GM18858 (cell line): ENCODE data around the gene KRTAP1-3.
"Not testable (repeated sequence)": the region's sequence is repeated elsewhere in the genome, so short reads cannot be mapped to it uniquely, and the experiment has no call there.

Experiments
- ATAC-seq: cut with Tn5 transposase; IDR thresholded peaks from one replicate; pipeline ENCODE4 v1.9.1; 2021; ENCODE audit not compliant: unreplicated experiment

The KRTAP1-3 gene

DNA sequence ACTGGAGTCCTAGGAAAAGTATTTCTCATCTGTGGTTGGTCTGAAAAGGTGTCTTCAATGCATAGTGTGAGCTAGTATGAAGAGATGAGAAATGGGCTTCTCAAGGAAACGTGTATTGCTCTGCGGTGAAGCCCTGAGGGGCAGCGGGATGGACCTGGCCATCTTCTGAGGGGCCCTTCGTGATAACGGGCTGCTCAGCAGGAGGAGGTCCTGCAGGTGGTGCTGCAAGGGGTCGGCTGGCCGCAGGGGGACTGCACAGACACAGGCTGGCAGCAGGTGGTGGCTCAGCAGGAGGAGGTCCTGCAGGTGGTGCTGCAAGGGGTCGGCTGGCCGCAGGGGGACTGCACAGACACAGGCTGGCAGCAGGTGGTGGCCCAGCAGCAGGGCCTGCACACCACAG is 19.9 kb upstream of the KRTAP1-3 start:
- not testable (repeated sequence) for ATAC-seq

DNA sequence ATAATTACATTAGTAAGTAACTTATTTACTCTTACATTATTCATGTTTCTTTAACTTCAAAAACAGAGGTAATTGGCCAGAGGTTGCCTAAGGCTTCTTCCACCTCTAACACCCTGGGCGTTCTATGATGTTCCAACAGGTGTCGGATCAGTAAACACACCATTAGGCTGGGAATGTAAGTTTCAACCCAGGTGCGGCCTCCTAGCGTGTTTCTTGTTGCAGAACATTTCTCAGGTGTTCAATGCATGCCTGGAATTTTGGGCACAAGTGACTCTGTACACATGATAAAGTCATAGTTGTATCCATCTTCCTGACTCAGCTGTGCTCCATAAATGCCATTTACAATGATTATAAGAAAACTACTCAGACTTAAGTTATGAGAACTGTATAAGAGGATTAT is 19.4 kb upstream of the KRTAP1-3 start:
- no peak for ATAC-seq

DNA sequence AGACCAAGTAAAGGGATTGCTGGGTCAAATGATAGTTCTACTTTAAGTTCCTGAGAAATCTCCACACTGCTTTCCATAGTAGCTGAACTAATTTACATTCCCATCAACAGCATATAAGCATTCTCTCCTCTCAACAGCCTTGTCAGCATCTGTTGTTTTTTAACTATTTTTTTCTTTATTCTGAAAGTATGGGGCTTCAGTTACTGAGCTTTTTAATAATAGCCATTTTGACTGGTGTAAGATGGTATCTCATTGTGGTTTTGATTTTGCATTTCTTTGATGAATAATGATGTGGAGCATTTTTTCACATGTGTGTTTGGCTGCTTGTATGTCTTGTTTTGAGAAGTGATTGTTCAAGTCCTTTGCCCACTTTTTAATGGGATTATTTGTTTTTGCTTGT is 17.9 kb upstream of the KRTAP1-3 start:
- ATAC-seq = no peak

DNA sequence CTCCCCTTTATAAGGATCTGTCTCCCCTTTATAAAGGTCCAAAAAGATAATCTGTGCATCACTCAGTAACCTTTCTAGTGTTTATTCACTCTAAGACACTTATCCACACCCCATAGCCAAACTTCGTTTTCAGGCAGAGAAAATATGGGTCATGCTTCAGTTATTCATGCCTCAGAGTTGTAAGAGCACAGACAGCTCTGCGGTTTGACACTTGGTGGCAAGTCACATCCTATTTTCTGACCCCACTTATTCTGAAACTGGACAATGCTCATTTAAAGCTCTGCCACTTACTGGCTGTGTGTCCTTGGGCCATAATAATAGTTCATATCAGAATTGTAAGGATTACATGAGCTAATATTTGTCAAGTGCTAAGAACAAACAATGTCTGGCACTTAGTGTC is 14.4 kb upstream of the KRTAP1-3 start:
- no peak for ATAC-seq

DNA sequence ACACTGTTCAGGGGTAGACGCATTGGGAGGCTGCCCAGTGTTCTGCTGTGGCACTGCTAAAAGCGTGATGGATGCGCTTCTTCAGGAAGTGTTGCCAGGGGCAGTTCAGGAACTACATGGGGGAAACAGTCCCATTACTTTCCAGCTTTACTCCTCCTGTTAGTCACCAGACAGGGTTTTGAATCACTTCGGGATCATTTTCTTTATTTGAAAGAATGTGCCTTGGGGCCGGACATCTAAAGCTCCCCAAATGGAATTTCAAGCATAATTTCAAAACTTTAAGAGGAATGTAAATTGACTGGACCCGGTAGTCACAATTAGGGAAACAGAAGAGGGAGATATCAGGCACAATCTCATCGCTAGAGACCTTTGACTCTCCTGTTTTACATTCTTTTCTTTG is 13.8 kb upstream of the KRTAP1-3 start:
- no peak for ATAC-seq

DNA sequence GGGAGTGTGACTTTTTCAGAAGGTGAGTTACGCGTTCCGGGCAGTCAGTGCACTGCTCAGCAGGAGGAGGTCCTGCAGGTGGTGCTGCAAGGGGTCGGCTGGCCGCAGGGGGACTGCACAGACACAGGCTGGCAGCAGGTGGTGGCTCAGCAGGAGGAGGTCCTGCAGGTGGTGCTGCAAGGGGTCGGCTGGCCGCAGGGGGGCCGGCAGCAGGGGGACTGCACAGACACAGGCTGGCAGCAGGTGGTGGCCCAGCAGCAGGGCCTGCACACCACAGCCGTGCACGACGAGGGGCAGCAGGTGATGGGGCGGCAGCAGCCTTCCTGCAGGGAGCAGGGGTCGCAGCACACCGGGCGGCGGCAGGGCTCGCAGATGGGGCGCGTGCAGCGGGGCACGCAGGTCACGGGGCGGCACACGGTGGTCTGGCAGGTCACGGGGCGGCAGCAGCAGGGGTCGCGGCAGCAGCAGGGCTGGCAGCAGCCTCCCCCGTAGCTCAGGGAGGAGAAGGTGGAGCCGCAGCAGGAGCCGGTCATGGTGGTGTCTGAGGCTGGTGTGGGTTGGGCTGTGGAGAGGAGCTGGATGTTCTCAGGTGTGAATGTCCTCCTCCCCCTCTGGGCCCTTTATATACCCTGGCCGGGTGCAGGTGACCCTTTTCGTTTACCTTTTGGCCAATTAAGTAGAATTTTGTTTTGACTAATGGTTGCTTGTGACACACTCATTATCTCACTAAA is 12.2 kb upstream of the KRTAP1-3 start, which contains the start of gene KRTAP2-1:
Gene KRTAP2-1 (minus strand): TSS at position 582 of the 731 bp plus-strand sequence. CDS start 49 bp downstream, at position 533.
- ATAC-seq = not testable (repeated sequence)

DNA sequence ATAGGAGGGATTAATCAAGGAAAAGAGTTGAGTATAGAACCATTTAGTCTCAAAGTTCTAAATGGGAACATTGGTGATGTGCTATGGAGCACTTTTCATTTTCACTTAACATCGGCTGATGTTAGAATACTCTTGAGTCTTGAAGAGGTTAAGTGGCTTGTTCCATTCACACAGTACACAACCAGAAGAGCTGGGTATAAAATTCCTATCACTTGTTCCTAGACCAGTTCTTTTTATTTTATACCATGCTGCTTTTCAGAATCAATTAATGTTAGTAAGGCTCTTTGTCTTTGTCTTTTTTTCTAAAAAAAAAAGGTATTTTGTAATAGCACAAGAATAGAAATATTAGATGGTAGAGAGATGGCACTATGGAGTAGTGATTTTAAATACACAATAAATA is 8.3 kb upstream of the KRTAP1-3 start:
- ATAC-seq = no peak

DNA sequence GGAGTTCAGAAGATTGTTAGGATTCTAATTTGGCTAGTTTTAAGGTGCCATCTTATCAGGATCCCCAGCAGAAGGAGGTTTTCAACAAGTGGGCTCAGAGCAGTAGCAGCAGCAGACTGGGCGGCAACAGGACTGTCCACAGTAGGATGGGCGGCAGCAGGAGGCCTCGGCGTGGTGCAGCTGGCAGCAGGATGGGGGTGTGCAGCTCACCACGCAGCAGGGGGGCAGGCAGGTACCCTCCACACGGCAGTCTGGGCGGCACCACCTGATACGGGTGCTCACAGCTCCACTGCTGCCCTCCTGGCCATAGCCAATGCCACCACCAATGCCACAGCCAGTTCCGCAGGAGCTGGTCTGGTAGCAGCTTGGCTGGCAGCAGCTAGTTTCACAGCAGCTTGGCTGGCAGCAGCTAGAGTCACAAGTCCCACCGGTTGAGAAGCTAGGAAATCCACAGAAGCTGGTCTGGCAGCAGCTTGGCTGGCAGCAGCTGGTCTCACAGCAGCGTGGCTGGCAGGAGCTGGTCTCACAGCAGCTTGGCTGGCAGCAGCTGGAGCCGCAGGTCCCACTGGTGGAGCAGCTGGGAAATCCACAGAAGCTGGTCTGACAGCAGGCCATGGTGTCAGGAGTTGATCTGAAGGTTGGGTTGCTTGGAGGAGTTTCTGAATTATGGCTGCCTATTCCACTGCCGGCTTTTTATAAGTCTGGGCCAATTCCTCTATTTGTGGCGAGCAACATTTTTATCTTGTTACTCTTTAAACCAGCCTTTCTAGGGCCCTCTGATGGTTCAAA is 6.3 kb upstream of the KRTAP1-3 start, which contains the start of gene KRTAP1-1:
Gene KRTAP1-1 (minus strand): TSS at position 668 of the 789 bp plus-strand sequence. CDS start 53 bp downstream, at position 615.
- ATAC-seq = not testable (repeated sequence)

DNA sequence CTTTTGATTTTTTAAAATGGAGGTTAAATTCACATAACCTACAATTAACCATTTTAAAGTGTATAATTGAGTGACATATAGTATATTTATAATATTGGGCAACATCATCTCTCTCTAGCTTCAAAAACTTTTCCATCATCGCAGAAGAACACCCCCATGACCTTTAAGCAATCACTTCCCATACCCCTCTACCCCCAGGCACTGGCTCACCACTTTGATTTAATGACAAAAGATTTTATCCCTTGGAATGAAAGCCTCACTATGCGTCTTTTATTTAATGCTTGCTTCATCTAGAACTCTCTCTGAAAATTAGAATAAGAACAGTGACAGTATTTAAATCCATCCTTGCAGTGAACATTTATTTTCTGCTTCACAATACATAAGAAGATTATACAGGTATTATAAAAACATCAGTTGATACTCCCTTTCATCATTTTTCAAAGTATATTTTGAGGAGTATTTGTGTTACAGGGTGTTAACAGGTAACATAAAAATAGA is 3.2 kb upstream of the KRTAP1-3 start:
- ATAC-seq = no peak

DNA sequence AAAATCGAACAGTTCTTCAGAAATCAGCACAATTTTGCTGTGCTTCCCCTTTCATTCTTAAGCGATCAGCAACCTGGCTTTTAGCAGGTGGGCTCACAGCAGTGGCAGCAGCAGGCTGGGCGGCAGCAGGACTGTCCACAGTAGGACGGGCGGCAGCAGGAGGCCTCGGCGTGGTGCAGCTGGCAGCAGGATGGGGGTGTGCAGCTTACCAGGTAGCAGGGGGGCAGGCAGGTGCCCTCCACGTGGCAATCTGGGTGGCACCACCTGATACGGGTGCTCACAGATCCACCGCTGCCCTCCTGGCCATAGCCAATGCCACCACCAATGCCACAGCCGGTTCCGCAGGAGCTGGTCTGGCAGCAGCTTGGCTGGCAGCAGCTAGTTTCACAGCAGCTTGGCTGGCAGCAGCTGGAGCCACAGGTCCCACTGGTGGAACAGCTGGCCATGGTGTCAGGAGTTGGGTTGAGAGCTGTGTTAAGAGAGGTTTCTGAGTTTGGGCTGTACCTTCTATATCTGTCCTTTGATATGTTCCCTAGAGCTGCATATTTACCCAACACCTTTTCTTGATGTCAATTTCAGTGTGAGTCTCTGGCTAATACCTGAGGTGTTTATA is 4.9 kb downstream of the KRTAP1-3 start, which contains the start of gene KRTAP1-4:
Gene KRTAP1-4 (minus strand): TSS at position 563 of the 613 bp plus-strand sequence. CDS start 117 bp downstream, at position 446.
- no peak for ATAC-seq

DNA sequence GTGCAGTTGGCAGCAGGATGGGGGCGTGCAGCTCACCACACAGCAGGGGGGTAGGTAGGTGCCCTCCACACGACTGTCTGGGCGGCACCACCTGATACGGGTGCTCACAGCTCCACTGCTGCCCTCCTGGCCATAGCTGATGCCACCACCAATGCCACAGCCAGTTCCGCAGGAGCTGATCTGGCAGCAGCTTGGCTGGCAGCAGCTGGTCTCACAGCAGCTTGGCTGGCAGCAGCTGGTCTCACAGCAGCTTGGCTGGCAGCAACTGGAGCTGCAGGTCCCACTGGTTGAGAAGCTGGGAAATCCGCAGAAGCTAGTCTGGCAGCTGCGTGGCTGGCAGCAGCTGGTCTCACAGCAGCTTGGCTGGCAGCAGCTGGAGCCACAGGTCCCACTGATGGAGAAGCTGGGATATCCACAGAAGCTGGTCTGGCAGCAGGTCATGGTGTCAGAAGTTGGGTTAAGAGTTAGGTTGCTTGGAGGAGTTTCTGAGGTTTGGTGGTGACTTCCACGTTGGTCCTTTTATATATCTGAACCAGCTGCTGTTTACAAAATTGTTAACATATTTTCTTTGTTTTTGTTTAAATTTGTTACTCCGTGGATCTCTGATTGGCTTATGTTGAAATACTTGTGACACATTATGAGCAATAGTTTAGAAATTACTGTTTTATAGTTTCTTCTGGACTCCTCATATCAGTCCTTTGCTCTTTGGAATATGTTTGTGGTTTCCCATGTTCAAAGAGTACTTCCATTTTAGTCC is 7.8 kb downstream of the KRTAP1-3 start, which contains the start of gene KRTAP1-5:
Gene KRTAP1-5 (minus strand): TSS at position 494 of the 757 bp plus-strand sequence. CDS start 53 bp downstream, at position 441.
- no peak for ATAC-seq

DNA sequence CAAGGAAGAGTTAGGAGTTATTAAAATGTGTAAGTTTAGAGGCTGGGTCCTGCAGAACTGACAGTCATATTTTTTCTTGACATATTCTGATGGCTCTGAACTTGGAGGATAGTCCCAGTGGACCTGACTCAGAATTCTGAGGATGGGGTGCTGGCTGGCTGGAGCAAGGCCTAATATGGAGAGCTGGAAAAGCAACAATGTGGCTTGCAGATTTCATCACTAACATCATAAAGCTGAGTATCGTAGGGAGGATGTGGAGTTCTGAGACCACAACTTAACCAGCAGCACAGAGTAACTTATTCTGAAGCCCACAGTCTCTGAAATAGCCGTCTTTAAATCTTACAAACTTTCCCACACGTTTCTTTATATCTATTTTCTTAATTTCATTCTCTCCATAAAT is 10.0 kb downstream of the KRTAP1-3 start:
- ATAC-seq = no peak

DNA sequence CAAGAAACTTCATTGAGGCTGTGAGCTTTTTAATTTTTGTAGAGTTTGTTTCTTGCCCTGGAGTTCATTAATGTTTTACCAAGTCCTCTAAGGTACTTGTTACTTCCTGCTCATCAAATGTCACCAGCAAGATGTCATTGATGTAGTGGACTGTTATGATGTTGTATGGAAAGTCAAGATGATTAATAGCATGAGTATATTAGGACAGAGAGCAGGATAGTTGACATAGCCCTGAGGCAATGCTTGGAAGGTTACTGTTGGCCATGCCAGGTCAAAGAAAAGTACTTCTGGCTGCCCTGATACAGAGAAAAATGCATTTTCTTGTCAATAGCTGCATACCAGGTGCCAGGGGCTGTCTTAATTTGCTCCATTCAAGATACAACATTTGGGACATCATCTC is 14.3 kb downstream of the KRTAP1-3 start:
- no peak for ATAC-seq

DNA sequence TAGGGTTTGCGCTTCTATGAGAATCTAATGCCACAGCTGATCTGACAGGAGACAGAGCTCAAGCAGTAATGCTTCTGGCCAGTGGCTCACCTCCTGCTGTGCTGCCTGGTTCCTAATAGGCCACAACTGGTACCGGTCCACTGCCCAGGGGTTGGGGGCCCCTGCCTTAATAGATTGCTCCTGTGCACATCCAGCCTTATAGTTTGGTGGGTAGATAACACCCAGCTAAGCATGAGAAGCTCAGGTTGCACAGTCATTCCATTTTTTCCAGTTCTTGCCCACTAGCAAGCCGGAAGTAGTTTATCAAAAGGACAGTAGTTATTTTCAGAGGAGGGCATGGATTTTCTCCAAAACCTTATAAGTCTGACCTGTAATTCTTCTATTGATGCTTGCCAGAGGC is 15.3 kb downstream of the KRTAP1-3 start:
- ATAC-seq = no peak

DNA sequence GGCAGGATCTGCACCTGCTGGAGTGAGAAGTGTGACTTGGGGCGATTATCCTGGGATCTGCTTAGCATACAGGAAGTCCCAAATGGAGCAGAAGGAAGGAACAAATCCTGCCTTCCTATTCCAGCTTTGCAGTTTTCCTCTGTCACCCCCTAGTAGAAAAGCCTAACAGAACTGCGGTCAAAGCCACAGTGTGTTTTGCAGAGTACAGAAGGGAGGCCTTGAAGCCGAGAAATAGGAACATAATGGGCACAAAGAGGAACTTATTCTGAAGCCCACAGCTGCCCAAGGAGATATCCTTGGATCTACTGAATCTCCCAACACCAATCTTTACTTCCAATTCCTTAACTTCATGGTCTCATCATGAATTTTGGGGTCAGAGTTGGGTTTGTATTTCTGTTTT is 16.1 kb downstream of the KRTAP1-3 start:
- ATAC-seq = no peak

DNA sequence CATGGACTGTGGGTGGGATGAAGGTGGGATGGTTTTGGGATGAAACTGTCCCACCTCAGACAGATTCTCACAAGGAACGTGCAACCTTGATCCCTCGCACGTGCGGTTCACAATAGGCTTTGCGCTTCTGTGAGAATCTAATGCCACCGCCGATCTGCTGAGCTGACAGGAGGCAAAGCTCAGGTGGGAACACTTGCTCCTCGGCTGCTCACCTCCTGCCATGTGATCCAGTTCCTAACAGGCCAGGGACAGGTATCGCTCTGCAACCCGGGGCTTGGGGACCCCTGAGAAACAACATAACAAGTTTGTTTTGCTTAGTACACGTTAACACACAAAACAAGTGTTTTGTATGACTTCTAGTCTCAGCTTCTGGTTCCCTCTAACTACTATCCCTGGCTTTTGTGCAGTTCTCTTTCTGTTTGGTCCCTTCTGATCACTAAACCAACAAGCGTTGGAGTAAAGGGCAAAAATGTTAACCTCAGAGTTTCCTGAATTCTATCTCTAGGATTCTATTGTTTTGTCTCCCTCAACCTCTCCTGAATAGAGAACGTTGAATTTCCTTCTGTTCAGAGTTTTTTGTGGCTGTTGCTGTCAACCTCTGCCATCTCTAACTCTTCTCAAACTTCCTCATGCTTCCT is 18.0 kb downstream of the KRTAP1-3 start:
- no peak for ATAC-seq

DNA sequence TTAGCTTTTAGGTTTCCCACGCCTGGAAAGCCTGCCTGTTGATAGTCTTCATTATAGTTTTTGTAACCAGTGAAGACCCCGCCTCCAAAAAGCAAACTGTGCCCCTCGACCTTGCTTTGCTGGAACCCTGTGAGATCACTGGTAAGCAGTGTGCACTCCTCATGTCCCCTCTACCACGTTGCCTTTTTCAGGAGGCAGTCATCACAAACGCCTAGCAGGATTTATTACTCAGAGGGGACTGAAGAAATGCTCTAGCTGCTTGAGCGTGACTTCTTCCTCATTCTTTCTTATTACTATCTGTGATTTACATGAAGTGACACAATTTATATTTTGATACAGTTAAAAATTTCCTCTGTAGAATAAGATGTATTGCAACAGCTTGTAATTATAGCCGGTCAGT is 19.2 kb downstream of the KRTAP1-3 start:
- ATAC-seq = no peak

DNA sequence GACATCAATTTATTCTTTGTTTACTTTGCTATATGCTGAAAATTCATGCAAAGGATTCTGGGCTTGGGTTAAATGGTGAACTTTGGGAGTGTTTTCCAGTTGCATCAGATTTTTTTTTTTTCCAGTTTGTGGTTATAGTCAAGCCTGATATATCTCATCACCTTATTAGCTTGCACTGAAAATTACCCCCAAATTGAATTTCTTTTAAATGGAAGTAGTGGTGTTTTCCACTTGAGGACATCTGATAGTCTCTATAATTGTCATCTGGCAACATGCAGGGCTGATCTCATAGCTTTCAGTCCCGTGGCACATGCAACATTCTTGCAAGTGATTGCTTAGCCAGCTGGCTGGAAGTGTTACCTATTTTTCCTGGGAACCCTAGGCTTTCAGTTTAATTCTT is 21.1 kb downstream of the KRTAP1-3 start:
- no peak for ATAC-seq

DNA sequence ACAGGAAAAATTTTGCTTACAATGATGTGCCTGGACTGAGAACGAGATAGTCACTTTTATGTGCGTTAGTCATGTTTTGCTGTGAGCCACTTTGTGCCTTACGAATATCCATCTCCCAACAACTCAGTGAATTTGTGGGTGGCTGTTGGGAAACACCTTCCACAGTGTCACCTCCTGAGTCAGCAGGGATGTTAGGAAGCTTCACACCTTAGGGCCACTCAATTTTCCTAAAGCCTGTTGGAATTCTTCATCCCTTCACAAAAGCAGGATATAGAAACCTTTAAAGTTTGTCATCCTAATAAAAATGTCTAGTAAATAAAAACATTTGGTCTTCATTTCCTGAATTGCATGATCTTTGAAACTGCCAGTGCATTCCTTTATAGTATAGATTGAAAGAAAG is 21.5 kb downstream of the KRTAP1-3 start:
- ATAC-seq = no peak
